Parathyroid adenoma (tissue), 2 donors: ENCODE measurements around the gene PCDHGA3.
"Not testable (repeated sequence)": the region's sequence is repeated elsewhere in the genome, so short reads cannot be mapped to it uniquely, and the experiment has no call there.

Experiments used
- H2AFZ ChIP-seq: fragments of 300-600 bp; sonication (generic); one replicate; pipeline ENCODE4 v1.7.0; 2017; ENCODE audit warnings: antibody characterized with exemption, mild to moderate bottlenecking
- H3K27ac ChIP-seq: fragments of 300-600 bp; sonication (generic); one replicate; pipeline ENCODE4 v1.7.0; 2017
- H3K27me3 ChIP-seq: fragments of 300-600 bp; sonication (generic); one replicate; pipeline ENCODE4 v1.7.0; 2017; ENCODE audit warnings: low read length; ENCODE audit not compliant: control insufficient read depth, insufficient read depth
- H3K36me3 ChIP-seq: fragments of 300-600 bp; sonication (generic); one replicate; pipeline ENCODE4 v1.7.0; 2017; ENCODE audit warnings: low read length; ENCODE audit not compliant: control insufficient read depth, insufficient read depth
- H3K4me1 ChIP-seq: fragments of 300-600 bp; sonication (generic); one replicate; pipeline ENCODE4 v1.7.0; 2017; ENCODE audit warnings: control low read depth
- H3K4me2 ChIP-seq: fragments of 300-600 bp; sonication (generic); one replicate; pipeline ENCODE4 v1.7.0; 2017; ENCODE audit warnings: low read length
- H3K4me3 ChIP-seq: fragments of 300-600 bp; sonication (generic); one replicate; pipeline ENCODE4 v1.7.0; 2017; ENCODE audit warnings: low read depth, low read length
- H3K79me2 ChIP-seq: fragments of 300-600 bp; sonication (generic); one replicate; pipeline ENCODE4 v1.7.0; 2017; ENCODE audit warnings: control low read depth
- H3K9ac ChIP-seq: fragments of 300-600 bp; sonication (generic); one replicate; pipeline ENCODE4 v1.7.0; 2017; ENCODE audit warnings: mild to moderate bottlenecking
- H3K9me3 ChIP-seq: fragments of 300-600 bp; sonication (generic); one replicate; pipeline ENCODE4 v1.7.0; 2017; ENCODE audit warnings: low read length; ENCODE audit not compliant: control insufficient read depth
- TF ChIP-seq, protein P1 (sequence below): fragments of 300-600 bp; sonication (generic); IDR thresholded peaks from one replicate; pipeline ENCODE4 v1.7.0; 2017; ENCODE audit warnings: antibody characterized with exemption, mild to moderate bottlenecking
- donor health status: primary hyperparathyroidism.

PCDHGA3 gene

DNA sequence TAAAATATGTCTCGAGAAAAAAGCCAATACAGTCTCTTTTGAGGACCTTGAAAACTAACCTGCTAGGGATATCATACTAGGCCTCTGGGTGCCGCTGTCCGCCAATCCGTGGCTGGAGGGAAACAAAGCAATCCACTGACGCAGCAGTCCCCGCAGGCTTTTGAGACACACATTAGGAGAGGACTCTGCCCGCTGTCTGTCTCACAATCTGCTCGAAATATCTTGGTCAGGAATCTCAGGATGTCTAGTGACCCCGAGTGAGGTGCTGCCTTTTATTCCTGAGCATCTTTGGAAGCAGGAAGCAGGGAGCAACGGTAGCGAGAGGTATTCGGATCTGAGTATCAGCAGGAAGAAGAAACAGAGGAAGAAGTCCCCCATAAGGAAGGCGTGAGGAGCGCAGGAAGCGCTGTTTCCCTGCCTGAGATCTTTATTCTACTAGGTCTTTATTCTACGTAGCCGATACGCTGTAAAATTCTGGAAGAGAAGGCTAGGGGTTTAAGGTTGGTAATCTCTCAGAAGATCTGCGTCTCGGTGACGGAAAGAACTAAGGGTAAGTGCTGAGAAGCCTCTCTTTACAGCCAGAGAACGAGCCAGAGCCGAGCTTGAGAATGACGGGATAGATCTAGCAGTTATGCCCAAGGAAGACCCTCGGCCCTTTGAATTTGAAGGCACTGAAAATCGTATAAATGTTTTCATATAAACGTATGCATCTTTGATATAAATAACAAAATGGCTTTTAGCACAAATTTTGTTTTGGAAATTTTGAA is 17.4 kb upstream of the PCDHGA3 start:
- peak overlapping the region; percentile 16 for H3K9ac ChIP-seq
- peaks cover 5% of the 10 kb centered on the region for H3K36me3 ChIP-seq
- peak overlapping the region; percentile 52 for H3K4me3 ChIP-seq
- H3K4me2 ChIP-seq, result peak overlapping the region; percentile 67
- peak overlapping the region; percentile 87 for H2AFZ ChIP-seq
- H3K4me1 ChIP-seq, result no peaks in the 10 kb centered on the region
- peaks cover 1% of the 10 kb centered on the region for H3K9me3 ChIP-seq
- no peaks in the 10 kb centered on the region for H3K79me2 ChIP-seq
- no peaks in the 10 kb centered on the region for H3K27me3 ChIP-seq
- TF ChIP-seq, protein P1, sequence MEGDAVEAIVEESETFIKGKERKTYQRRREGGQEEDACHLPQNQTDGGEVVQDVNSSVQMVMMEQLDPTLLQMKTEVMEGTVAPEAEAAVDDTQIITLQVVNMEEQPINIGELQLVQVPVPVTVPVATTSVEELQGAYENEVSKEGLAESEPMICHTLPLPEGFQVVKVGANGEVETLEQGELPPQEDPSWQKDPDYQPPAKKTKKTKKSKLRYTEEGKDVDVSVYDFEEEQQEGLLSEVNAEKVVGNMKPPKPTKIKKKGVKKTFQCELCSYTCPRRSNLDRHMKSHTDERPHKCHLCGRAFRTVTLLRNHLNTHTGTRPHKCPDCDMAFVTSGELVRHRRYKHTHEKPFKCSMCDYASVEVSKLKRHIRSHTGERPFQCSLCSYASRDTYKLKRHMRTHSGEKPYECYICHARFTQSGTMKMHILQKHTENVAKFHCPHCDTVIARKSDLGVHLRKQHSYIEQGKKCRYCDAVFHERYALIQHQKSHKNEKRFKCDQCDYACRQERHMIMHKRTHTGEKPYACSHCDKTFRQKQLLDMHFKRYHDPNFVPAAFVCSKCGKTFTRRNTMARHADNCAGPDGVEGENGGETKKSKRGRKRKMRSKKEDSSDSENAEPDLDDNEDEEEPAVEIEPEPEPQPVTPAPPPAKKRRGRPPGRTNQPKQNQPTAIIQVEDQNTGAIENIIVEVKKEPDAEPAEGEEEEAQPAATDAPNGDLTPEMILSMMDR, result peak; percentile 71
- H3K27ac ChIP-seq, result peak overlapping the region; percentile 84

DNA sequence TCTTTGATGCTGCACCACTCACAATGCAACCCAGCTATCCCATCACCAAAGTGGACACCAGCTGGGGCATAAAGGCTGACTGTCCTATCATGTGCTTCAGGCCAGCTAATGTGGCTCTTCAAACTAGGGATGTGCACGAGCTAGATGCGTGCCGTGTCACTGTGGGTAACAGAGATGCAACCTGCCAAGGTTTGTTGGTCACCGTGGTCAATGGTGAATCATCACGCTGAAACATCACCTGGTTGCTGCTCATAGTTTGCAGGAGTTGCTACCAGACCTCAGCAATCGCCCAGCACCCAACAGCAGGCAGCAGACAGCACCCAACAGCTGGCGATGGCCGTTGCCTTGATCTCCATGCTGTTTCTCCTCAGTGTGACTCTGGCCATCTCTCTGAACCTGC is 15.4 kb upstream of the PCDHGA3 start:
- no peak overlapping the region for H3K9ac ChIP-seq
- H3K27me3 ChIP-seq, result no peaks in the 10 kb centered on the region
- TF ChIP-seq, protein P1, result no peak
- no peak overlapping the region for H3K4me3 ChIP-seq
- no peak overlapping the region for H3K27ac ChIP-seq
- no peaks in the 10 kb centered on the region for H3K9me3 ChIP-seq
- H3K79me2 ChIP-seq, result no peaks in the 10 kb centered on the region
- no peak overlapping the region for H2AFZ ChIP-seq
- H3K4me2 ChIP-seq, result no peak overlapping the region
- H3K36me3 ChIP-seq, result no peaks in the 10 kb centered on the region
- H3K4me1 ChIP-seq, result no peaks in the 10 kb centered on the region

- Histone ChIP-seq H3K4me3 (no peak within 1 kb of the TSS), H3K9ac (no peak within 1 kb of the TSS), H2AFZ (no peak within 1 kb of the TSS), H3K4me1 (no peaks in the 10 kb centered on the region), H3K27me3 (no peaks in the 10 kb centered on the region), H3K9me3 (no peaks in the 10 kb centered on the region), H3K36me3 (no peaks in the 10 kb centered on the region), H3K4me2 (no peak within 1 kb of the TSS), H3K27ac (no peak within 1 kb of the TSS), H3K79me2 (no peaks in the 10 kb centered on the region)
- TF ChIP-seq, protein P1, result no peak
These were observed 13.1 kb upstream of the PCDHGA3 start, which contains the start of gene PCDHGA1 for GRCh38 chr5:141330299-141331080. TSS of gene PCDHGA1 (plus strand) at chr5:141330514.

DNA sequence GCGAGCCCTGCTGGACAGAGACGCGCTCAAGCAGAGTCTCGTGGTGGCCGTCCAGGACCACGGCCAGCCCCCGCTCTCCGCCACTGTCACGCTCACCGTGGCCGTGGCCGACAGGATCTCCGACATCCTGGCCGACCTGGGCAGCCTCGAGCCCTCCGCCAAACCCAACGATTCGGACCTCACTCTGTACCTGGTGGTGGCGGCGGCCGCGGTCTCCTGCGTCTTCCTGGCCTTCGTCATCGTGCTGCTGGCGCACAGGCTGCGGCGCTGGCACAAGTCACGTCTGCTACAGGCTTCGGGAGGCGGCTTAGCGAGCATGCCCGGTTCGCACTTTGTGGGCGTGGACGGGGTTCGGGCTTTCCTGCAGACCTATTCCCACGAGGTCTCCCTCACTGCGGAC is 11.1 kb upstream of the PCDHGA3 start:
- not testable (repeated sequence) for H3K27ac ChIP-seq, H3K4me1 ChIP-seq, H3K4me3 ChIP-seq, H3K36me3 ChIP-seq, H3K27me3 ChIP-seq, H2AFZ ChIP-seq, H3K9ac ChIP-seq, H3K79me2 ChIP-seq, H3K9me3 ChIP-seq, H3K4me2 ChIP-seq

GRCh38 chr5:141338538-141339306 is 4.9 kb upstream of the PCDHGA3 start, which contains the start of gene PCDHGA2:
TSS of gene PCDHGA2 (plus strand) at chr5:141338760.
- Histone ChIP-seq H3K9me3 (peaks cover 8% of the 10 kb centered on the region), H3K27me3 (no peaks in the 10 kb centered on the region), H3K4me3 (no peak within 1 kb of the TSS), H3K4me1 (no peaks in the 10 kb centered on the region), H3K27ac (no peak within 1 kb of the TSS), H3K36me3 (peaks cover 3% of the 10 kb centered on the region), H3K4me2 (no peak within 1 kb of the TSS), H2AFZ (no peak within 1 kb of the TSS), H3K9ac (no peak within 1 kb of the TSS), H3K79me2 (no peaks in the 10 kb centered on the region)
- TF ChIP-seq, protein P1, result no peak

GRCh38 chr5:141340781-141341354 is 2.8 kb upstream of the PCDHGA3 start:
- not testable (repeated sequence) for H3K4me2 ChIP-seq, H3K36me3 ChIP-seq, H2AFZ ChIP-seq, H3K9ac ChIP-seq, H3K4me1 ChIP-seq, H3K4me3 ChIP-seq, H3K27me3 ChIP-seq, H3K27ac ChIP-seq, H3K9me3 ChIP-seq, H3K79me2 ChIP-seq
